Measurements from ENCODE around the gene SMS. TPM values are rescaled to one million over a fixed set of nuclear protein-coding genes. Genes with fewer than 3 reads are reported as not detected.

The SMS gene
- 170 to 173 TPM (median 172 TPM) in 3 replicates for total RNA-seq (2021)
- percentile 84 among the genes with signal in this experiment for Bru-seq, nascent RNA
- long read RNA-seq, experiment 1, transcript SMS-201 (9 exons, 1,174 nt) = minor isoform, 7 of 593 reads
- long read RNA-seq, experiment 1, transcript SMS-202 (11 exons, 1,837 nt) = major isoform, 518 of 593 reads
- long read RNA-seq, experiment 1, partial matches to known transcripts = 40 of 593 reads
- long read RNA-seq, experiment 1, other reads (novel, unspliced or antisense) = 28 of 593 reads
- long read RNA-seq, experiment 2, transcript SMS-202 (11 exons, 1,837 nt) = major isoform, 203 of 317 reads
- long read RNA-seq, experiment 2, partial matches to known transcripts = 89 of 317 reads
- long read RNA-seq, experiment 2, other reads (novel, unspliced or antisense) = 23 of 317 reads
- long read RNA-seq, experiment 3, transcript SMS-202 (11 exons, 1,837 nt) = major isoform, 236 of 280 reads
- long read RNA-seq, experiment 3, partial matches to known transcripts = 31 of 280 reads
- long read RNA-seq, experiment 3, other reads (novel, unspliced or antisense) = 12 of 280 reads

DNA sequence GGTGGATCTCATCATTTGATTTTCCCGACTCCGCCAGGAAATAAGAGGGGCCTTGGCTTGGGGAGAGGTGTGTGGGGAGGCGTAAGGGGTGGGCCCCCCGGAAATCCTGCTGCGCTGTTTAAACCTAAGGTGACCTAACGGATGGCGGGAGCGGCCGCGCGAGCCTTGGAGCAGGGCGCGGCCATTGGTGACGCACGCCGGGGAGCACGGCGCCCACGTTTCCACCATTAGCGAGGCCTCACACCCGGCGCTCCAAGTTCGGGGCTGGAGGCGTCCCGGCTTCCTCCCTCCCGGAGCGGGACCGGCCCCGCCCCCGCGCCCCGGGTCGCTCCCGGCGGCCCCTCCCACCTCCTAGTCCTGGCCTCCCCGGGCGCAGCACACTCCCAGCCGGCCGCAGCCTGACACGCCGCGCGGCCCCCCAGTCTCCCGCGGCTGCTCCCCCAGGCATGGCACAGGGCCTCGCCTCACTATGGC is at the start of gene SMS:
TSS of gene SMS (plus strand) at position 354 of the 474 bp plus-strand sequence. CDS start at position 470, 116 bp downstream.
- no peaks in the 10 kb centered on the region for H3K36me3 Mint-ChIP-seq
- DNase-seq (ENCODE audit: low spot score) = peak; percentile 54
- peak within 1 kb of the TSS; percentile 70 for H3K4me3 Mint-ChIP-seq
- TF ChIP-seq, protein P1, sequence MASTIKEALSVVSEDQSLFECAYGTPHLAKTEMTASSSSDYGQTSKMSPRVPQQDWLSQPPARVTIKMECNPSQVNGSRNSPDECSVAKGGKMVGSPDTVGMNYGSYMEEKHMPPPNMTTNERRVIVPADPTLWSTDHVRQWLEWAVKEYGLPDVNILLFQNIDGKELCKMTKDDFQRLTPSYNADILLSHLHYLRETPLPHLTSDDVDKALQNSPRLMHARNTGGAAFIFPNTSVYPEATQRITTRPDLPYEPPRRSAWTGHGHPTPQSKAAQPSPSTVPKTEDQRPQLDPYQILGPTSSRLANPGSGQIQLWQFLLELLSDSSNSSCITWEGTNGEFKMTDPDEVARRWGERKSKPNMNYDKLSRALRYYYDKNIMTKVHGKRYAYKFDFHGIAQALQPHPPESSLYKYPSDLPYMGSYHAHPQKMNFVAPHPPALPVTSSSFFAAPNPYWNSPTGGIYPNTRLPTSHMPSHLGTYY (CRISPR knock-in tag; IDR thresholded peaks at IDR 0.05) = no peak
- TF ChIP-seq EMX1 (CRISPR knock-in tag; IDR thresholded peaks at IDR 0.05) = no peak
- no peak for TF ChIP-seq KAT7 (CRISPR knock-in tag; IDR thresholded peaks at IDR 0.05; ENCODE audit: borderline replicate concordance)
- TF ChIP-seq CREM (CRISPR knock-in tag; IDR thresholded peaks at IDR 0.05) = no peak
- no peak for TF ChIP-seq NFYB (CRISPR knock-in tag; conservative IDR thresholded peaks at IDR 0.05; ENCODE audit: low read depth)
- TF ChIP-seq, protein P2, sequence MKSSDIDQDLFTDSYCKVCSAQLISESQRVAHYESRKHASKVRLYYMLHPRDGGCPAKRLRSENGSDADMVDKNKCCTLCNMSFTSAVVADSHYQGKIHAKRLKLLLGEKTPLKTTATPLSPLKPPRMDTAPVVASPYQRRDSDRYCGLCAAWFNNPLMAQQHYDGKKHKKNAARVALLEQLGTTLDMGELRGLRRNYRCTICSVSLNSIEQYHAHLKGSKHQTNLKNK (CRISPR knock-in tag; IDR thresholded peaks at IDR 0.05) = no peak
- TF ChIP-seq, protein P3, sequence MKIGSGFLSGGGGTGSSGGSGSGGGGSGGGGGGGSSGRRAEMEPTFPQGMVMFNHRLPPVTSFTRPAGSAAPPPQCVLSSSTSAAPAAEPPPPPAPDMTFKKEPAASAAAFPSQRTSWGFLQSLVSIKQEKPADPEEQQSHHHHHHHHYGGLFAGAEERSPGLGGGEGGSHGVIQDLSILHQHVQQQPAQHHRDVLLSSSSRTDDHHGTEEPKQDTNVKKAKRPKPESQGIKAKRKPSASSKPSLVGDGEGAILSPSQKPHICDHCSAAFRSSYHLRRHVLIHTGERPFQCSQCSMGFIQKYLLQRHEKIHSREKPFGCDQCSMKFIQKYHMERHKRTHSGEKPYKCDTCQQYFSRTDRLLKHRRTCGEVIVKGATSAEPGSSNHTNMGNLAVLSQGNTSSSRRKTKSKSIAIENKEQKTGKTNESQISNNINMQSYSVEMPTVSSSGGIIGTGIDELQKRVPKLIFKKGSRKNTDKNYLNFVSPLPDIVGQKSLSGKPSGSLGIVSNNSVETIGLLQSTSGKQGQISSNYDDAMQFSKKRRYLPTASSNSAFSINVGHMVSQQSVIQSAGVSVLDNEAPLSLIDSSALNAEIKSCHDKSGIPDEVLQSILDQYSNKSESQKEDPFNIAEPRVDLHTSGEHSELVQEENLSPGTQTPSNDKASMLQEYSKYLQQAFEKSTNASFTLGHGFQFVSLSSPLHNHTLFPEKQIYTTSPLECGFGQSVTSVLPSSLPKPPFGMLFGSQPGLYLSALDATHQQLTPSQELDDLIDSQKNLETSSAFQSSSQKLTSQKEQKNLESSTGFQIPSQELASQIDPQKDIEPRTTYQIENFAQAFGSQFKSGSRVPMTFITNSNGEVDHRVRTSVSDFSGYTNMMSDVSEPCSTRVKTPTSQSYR (CRISPR knock-in tag; IDR thresholded peaks at IDR 0.05) = no peak
- no peak for TF ChIP-seq GRHL2 (CRISPR knock-in tag; IDR thresholded peaks at IDR 0.05; ENCODE audit: insufficient replicate concordance, severe bottlenecking)
- no peak for TF ChIP-seq ESRRA (CRISPR knock-in tag; IDR thresholded peaks at IDR 0.05; ENCODE audit: borderline replicate concordance)
- TF ChIP-seq, protein P4, sequence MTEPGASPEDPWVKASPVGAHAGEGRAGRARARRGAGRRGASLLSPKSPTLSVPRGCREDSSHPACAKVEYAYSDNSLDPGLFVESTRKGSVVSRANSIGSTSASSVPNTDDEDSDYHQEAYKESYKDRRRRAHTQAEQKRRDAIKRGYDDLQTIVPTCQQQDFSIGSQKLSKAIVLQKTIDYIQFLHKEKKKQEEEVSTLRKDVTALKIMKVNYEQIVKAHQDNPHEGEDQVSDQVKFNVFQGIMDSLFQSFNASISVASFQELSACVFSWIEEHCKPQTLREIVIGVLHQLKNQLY (CRISPR knock-in tag; IDR thresholded peaks at IDR 0.05) = no peak
- no peak for TF ChIP-seq IRF2 (CRISPR knock-in tag; IDR thresholded peaks at IDR 0.05; ENCODE audit: borderline replicate concordance, low read depth)
- TF ChIP-seq ZNF396 (CRISPR knock-in tag; IDR thresholded peaks at IDR 0.05; ENCODE audit: borderline replicate concordance) = no peak
- TF ChIP-seq GABPB1 (CRISPR knock-in tag; IDR thresholded peaks at IDR 0.05) = no peak
- TF ChIP-seq, protein P5, sequence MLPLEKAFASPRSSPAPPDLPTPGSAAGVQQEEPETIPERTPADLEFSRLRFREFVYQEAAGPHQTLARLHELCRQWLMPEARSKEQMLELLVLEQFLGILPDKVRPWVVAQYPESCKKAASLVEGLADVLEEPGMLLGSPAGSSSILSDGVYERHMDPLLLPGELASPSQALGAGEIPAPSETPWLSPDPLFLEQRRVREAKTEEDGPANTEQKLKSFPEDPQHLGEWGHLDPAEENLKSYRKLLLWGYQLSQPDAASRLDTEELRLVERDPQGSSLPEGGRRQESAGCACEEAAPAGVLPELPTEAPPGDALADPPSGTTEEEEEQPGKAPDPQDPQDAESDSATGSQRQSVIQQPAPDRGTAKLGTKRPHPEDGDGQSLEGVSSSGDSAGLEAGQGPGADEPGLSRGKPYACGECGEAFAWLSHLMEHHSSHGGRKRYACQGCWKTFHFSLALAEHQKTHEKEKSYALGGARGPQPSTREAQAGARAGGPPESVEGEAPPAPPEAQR (CRISPR knock-in tag; IDR thresholded peaks at IDR 0.05) = no peak
- TF ChIP-seq, protein P6, sequence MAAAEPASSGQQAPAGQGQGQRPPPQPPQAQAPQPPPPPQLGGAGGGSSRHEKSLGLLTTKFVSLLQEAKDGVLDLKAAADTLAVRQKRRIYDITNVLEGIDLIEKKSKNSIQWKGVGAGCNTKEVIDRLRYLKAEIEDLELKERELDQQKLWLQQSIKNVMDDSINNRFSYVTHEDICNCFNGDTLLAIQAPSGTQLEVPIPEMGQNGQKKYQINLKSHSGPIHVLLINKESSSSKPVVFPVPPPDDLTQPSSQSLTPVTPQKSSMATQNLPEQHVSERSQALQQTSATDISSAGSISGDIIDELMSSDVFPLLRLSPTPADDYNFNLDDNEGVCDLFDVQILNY (CRISPR knock-in tag; IDR thresholded peaks at IDR 0.05) = no peak
- TF ChIP-seq, protein P7, sequence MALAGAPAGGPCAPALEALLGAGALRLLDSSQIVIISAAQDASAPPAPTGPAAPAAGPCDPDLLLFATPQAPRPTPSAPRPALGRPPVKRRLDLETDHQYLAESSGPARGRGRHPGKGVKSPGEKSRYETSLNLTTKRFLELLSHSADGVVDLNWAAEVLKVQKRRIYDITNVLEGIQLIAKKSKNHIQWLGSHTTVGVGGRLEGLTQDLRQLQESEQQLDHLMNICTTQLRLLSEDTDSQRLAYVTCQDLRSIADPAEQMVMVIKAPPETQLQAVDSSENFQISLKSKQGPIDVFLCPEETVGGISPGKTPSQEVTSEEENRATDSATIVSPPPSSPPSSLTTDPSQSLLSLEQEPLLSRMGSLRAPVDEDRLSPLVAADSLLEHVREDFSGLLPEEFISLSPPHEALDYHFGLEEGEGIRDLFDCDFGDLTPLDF (CRISPR knock-in tag; IDR thresholded peaks at IDR 0.05) = no peak
- peak; percentile 65; the same call in 1 of the 2 replicates for TF ChIP-seq FOXP1 (CRISPR knock-in tag; IDR thresholded peaks at IDR 0.05; ENCODE audit: borderline replicate concordance)
- no peak for TF ChIP-seq ZNF416 (CRISPR knock-in tag; IDR thresholded peaks at IDR 0.05)
- TF ChIP-seq ETV6 (CRISPR knock-in tag; IDR thresholded peaks at IDR 0.05) = no peak
- TF ChIP-seq, protein P8, sequence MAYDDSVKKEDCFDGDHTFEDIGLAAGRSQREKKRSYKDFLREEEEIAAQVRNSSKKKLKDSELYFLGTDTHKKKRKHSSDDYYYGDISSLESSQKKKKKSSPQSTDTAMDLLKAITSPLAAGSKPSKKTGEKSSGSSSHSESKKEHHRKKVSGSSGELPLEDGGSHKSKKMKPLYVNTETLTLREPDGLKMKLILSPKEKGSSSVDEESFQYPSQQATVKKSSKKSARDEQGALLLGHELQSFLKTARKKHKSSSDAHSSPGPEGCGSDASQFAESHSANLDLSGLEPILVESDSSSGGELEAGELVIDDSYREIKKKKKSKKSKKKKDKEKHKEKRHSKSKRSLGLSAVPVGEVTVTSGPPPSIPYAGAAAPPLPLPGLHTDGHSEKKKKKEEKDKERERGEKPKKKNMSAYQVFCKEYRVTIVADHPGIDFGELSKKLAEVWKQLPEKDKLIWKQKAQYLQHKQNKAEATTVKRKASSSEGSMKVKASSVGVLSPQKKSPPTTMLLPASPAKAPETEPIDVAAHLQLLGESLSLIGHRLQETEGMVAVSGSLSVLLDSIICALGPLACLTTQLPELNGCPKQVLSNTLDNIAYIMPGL (CRISPR knock-in tag; IDR thresholded peaks at IDR 0.05) = no peak
- TF ChIP-seq, protein P9, sequence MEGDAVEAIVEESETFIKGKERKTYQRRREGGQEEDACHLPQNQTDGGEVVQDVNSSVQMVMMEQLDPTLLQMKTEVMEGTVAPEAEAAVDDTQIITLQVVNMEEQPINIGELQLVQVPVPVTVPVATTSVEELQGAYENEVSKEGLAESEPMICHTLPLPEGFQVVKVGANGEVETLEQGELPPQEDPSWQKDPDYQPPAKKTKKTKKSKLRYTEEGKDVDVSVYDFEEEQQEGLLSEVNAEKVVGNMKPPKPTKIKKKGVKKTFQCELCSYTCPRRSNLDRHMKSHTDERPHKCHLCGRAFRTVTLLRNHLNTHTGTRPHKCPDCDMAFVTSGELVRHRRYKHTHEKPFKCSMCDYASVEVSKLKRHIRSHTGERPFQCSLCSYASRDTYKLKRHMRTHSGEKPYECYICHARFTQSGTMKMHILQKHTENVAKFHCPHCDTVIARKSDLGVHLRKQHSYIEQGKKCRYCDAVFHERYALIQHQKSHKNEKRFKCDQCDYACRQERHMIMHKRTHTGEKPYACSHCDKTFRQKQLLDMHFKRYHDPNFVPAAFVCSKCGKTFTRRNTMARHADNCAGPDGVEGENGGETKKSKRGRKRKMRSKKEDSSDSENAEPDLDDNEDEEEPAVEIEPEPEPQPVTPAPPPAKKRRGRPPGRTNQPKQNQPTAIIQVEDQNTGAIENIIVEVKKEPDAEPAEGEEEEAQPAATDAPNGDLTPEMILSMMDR (IDR thresholded peaks at IDR 0.05) = no peak

More for the DNA sequence above, at the start of gene SMS:
- ATAC-seq = peak; percentile 72
- ChIA-PET CTCF (no interaction called here), POLR2A (no interaction called here)
- H3K9me3 Mint-ChIP-seq = no peaks in the 10 kb centered on the region
- 0 out of 2 replicates have a peak within 1 kb of the TSS, but pooled peaks have one; percentile 74 for H3K27ac Mint-ChIP-seq
- peaks cover 37% of the 10 kb centered on the region for H3K4me1 Mint-ChIP-seq
- H3K27me3 Mint-ChIP-seq (ENCODE audit: low read depth) = no peaks in the 10 kb centered on the region

Measured in WTC11 (cell line).